Thyroid gland (tissue), 4 donors: ENCODE measurements around the gene DUSP7. TPM values are rescaled to one million over a fixed set of nuclear protein-coding genes. Genes with fewer than 3 reads are reported as not detected.
"Not testable (repeated sequence)": the region's sequence is repeated elsewhere in the genome, so short reads cannot be mapped to it uniquely, and the experiment has no call there.

Source experiments
- DNase-seq, 2 donors: peaks; one replicate each; pipeline ENCODE4 v3.0.0-alpha.2; 2019
- H3K27ac ChIP-seq, 3 donors: fragments of 200-600 bp; sonication (generic); 1 replicate in 2 of 3; 2 replicates in 1 of 3; pipeline ENCODE4 v1.5.1; 2016 to 2019; ENCODE audit warnings: mild to moderate bottlenecking in 1 of 3, moderate library complexity in 1 of 3
- H3K27me3 ChIP-seq: fragments of 200-600 bp; sonication (generic); one replicate; pipeline ENCODE4 v1.5.1; 2019
- H3K36me3 ChIP-seq, 2 donors: fragments of 200-600 bp; sonication (generic); one replicate each; pipeline ENCODE4 v1.5.1; 2016 to 2019
- H3K4me1 ChIP-seq, 2 donors: fragments of 200-600 bp; sonication (generic); one replicate each; pipeline ENCODE4 v1.5.1; 2017 to 2019
- H3K4me3 ChIP-seq, 3 donors: fragments of 200-600 bp; sonication (generic); replicated peaks in 1 of 3; 1 replicate in 2 of 3; 2 replicates in 1 of 3; pipeline ENCODE4 v1.5.1; 2016; ENCODE audit warnings: mild to moderate bottlenecking in 1 of 3
- H3K9me3 ChIP-seq: fragments of 200-600 bp; sonication (generic); one replicate; pipeline ENCODE4 v1.5.1; 2017
- POLR2A ChIP-seq, 2 donors: fragments of 450-650 bp; IDR thresholded peaks; one replicate each; pipeline ENCODE4 v1.6.1; 2017; ENCODE audit warnings: antibody characterized with exemption in 2 of 2, mild to moderate bottlenecking in 2 of 2, moderate library complexity in 1 of 2
- WGBS, 2 donors: methylation state at CpG; one replicate each; pipeline ENCODE4 v1.1.5; 2017; 5-methylcytosine and 5-hydroxymethylcytosine counted together
- intact Hi-C: fragments of 100-400 bp; cut with DNase I; formaldehyde crosslinking; loops from one replicate; pipeline ENCODE4 v1.15.1; 2023
- total RNA-seq, 4 donors: library from RNA; depleted of rRNA; stranded (reverse); fragments of >200 nt; gene quantifications; one replicate each; pipeline ENCODE4 v1.2.3, GENCODE V29; 2016
- TF ChIP-seq, protein P1 (sequence below), 6 experiments: fragments of 200-600 bp in 3 of 6; fragments of 450-650 bp in 3 of 6; sonication (generic) in 3 of 6; IDR thresholded peaks; one replicate each; pipeline ENCODE4 v1.5.1; 2016 to 2019; ENCODE audit warnings: antibody characterized with exemption in 6 of 6, mild to moderate bottlenecking in 2 of 6, inconsistent platforms in 1 of 6, moderate library complexity in 1 of 6

The DUSP7 gene
- total RNA-seq, 4 donors from 2014 or later: 6.9 to 10.6 (median 10.4) TPM

DNA sequence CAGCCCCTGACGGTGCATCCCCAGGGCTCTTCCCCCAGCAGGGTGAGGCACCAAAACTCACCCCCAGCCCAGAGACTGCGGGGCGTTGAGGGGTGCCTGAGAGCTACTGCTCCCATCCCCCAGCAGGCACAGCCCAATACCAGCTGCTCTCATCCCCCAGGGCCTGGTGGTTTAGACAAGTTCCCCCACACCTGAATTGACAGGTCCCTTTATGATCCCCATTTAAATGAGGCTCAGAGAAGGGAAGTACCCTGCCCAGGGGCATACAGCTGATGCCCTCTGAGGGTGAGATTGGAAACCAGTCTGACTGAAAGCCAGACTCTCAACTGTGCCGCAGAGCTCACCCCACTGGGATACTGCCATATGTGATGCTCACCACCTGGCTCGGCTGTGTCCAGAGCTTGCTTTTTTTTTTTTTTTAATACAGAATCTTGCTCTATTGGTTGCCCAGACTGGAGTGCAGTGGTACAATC, 20.1 kb downstream of the DUSP7 start:
- Histone ChIP-seq H3K27me3 (no peaks in the 10 kb centered on the region), H3K4me1 (peaks cover 11 to 35% of the 10 kb centered on the region in 2 donors), H3K36me3 (no peaks in the 10 kb centered on the region), H3K27ac (no peak overlapping the region), H3K9me3 (no peaks in the 10 kb centered on the region), H3K4me3 (no peak overlapping the region)
- WGBS, 2 donors: 96 to 97% methylated on average over 2 to 4 of the region's 5 CpGs
- no peak for DNase-seq
- intact Hi-C loops: no loop called here
- no peak for TF ChIP-seq POLR2A (IDR thresholded peaks at IDR 0.05)

DNA sequence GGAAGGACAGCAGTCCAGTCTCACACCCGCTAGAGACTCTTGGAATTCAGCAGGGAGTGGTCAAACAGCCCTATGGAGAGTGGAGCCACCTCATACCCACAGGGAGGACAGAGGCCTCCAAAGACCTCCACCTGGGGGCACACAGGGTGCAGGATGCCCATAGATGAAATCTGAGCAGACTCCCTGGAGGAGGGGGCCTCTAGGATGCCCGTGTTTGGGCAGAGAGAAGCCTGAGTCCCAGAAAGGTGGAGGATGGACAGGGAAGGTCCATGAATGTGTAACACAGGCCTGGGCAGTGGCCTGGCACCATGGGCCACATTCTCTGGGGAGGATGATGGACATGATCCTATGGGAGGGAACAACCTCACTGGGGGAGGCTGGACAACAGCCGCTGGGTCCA, 21.7 kb downstream of the DUSP7 start:
- 80% methylated on average over 2 to 3 of the region's 3 CpGs for WGBS, 2 donors
- Histone ChIP-seq H3K4me1 (peaks cover 5 to 23% of the 10 kb centered on the region in 2 donors), H3K9me3 (no peaks in the 10 kb centered on the region), H3K36me3 (no peaks in the 10 kb centered on the region), H3K27ac (no peak overlapping the region), H3K27me3 (no peaks in the 10 kb centered on the region), H3K4me3 (no peak overlapping the region)
- intact Hi-C loops: no loop called here
- DNase-seq: no peak
- TF ChIP-seq POLR2A (IDR thresholded peaks at IDR 0.05): no peak
- TF ChIP-seq, protein P1, sequence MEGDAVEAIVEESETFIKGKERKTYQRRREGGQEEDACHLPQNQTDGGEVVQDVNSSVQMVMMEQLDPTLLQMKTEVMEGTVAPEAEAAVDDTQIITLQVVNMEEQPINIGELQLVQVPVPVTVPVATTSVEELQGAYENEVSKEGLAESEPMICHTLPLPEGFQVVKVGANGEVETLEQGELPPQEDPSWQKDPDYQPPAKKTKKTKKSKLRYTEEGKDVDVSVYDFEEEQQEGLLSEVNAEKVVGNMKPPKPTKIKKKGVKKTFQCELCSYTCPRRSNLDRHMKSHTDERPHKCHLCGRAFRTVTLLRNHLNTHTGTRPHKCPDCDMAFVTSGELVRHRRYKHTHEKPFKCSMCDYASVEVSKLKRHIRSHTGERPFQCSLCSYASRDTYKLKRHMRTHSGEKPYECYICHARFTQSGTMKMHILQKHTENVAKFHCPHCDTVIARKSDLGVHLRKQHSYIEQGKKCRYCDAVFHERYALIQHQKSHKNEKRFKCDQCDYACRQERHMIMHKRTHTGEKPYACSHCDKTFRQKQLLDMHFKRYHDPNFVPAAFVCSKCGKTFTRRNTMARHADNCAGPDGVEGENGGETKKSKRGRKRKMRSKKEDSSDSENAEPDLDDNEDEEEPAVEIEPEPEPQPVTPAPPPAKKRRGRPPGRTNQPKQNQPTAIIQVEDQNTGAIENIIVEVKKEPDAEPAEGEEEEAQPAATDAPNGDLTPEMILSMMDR (IDR thresholded peaks at IDR 0.05): no peak

DNA sequence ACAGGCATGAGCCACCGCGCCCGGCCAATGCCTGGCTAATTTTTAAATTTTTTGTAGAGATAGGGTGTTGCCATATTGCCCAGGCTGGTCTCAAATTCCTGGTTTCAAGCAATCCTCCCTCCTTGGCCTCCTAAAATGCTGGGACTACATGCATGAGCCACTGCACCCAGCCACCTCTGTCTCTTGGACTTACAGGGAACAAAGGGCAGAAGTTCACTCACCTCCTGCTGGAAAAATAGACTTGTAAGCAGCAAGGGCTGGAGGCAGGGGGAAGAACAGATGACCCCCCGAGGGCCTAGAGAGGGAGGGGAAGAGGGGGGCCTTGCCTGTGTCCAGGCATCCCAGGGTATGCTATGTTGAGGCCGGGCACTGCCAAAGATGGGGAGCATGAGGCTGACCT, 22.2 kb downstream of the DUSP7 start:
- Histone ChIP-seq H3K4me1 (peaks cover under 1 to 18% of the 10 kb centered on the region in 2 donors), H3K4me3 (no peak overlapping the region), H3K9me3 (no peaks in the 10 kb centered on the region), H3K27me3 (no peaks in the 10 kb centered on the region), H3K27ac (no peak overlapping the region), H3K36me3 (no peaks in the 10 kb centered on the region)
- 92 to 98% methylated on average over 4 to 5 of the region's 5 CpGs for WGBS, 2 donors
- DNase-seq: no peak
- intact Hi-C loops: no loop called here
- no peak for TF ChIP-seq POLR2A (IDR thresholded peaks at IDR 0.05)
- TF ChIP-seq, protein P1 (IDR thresholded peaks at IDR 0.05): no peak

DNA sequence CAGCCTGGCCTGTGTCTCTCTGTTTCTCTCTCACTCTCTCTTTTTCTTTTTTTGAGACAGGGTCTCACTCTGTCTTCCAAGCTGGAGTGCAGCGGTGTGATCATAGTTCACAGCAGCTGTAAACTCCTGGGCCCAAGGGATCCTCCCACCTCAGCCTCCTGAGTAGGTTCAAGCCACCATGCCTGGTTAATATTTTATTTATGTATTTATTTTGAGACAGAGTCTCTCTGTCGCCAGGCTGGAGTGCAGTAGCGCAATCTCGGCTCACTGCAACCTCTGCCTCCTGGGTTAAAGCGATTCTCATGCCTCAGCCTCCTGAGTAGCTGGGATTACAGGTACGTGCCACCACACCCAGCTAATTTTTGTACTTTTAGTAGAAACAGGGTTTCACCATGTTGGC, 22.6 kb downstream of the DUSP7 start:
- intact Hi-C loops, H3K27me3 ChIP-seq, H3K27ac ChIP-seq, DNase-seq, H3K4me3 ChIP-seq, H3K36me3 ChIP-seq, H3K9me3 ChIP-seq: not testable (repeated sequence)
- H3K4me1 ChIP-seq: peaks cover 0 to 14% of the 10 kb centered on the region in 2 donors
- 98 to 99% methylated on average over 6 of the region's 6 CpGs for WGBS, 2 donors

DNA sequence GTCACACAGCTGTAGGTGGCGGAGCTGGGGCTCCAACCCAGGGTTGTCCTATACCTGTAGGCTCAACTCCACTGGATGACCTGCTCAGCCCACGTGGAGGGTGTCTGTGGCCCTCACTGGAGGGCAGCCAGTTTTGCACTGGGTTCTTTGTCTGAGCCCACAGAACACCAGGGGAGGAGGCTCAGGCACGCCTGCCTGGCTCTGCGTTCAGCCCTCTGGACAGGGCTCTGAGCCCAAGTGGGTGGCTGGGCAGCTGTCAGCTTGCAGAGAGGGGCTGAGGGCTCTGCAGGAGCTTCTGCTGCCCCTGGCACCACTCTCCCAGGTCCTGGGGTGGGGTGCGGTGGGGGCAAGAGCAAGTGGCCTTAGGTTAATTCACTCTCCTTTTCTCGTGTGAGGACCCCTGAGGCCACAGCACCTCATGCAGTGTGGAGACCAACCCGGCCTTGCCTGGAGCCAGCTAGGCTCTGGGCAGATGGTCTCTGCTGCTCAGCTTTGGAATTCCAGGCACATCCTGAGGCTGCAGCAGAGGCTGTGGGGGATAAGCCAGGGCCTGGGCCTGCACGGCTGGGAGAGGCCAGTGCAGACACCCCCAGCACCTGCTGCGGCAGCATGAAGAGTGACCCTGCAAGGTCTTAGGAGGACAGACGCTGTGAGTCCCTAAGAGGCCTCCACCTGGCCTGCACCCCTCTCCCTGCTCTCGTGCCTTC, 23.5 kb downstream of the DUSP7 start:
- no peaks in the 10 kb centered on the region for H3K36me3 ChIP-seq
- intact Hi-C loops: no loop called here
- DNase-seq: peak in 1 of 2 donors; percentile 20
- H3K27ac ChIP-seq: no peak overlapping the region
- H3K9me3 ChIP-seq: no peaks in the 10 kb centered on the region
- TF ChIP-seq POLR2A (IDR thresholded peaks at IDR 0.05): no peak
- TF ChIP-seq, protein P1 (IDR thresholded peaks at IDR 0.05): no peak
- no peak overlapping the region for H3K4me3 ChIP-seq
- no peaks in the 10 kb centered on the region for H3K27me3 ChIP-seq
- WGBS, 2 donors: 64 to 80% methylated on average over 5 to 6 of the region's 11 CpGs
- peaks cover 0 to 5% of the 10 kb centered on the region in 2 donors for H3K4me1 ChIP-seq

DNA sequence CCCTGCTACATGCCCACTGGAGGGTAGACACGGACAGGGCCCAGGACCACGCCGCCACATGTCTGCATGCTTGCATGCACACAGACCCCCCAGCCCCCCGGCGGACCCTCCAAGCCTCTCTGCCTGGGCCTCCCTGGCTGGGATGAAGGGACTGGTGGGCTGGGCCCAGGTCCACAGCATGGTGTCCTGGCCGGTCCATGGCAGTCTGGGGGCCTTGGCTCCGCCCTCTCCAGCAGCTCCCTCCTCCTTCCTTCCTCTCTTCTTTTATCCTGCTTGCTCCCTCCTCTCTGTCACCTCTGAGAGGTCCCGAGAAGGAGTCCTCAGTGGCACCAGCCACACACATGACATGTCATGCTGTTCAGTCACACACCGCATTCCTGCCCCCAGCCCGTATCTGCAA, 24.5 kb downstream of the DUSP7 start:
- no peak for TF ChIP-seq POLR2A (IDR thresholded peaks at IDR 0.05)
- TF ChIP-seq, protein P1 (IDR thresholded peaks at IDR 0.05): no peak
- 83 to 93% methylated on average over 8 to 10 of the region's 10 CpGs for WGBS, 2 donors
- H3K4me1 ChIP-seq: no peaks in the 10 kb centered on the region
- no peaks in the 10 kb centered on the region for H3K9me3 ChIP-seq
- intact Hi-C loops: no loop called here
- no peaks in the 10 kb centered on the region for H3K36me3 ChIP-seq
- DNase-seq: no peak
- no peaks in the 10 kb centered on the region for H3K27me3 ChIP-seq
- no peak overlapping the region for H3K27ac ChIP-seq
- H3K4me3 ChIP-seq: no peak overlapping the region
